GM19452 (cell line): Measurements from ENCODE around the gene POLR3H.

ENCODE experiments used
- ATAC-seq: cut with Tn5 transposase; IDR thresholded peaks from one replicate; pipeline ENCODE4 v1.9.1; 2021; ENCODE audit not compliant: unreplicated experiment

The POLR3H gene

DNA sequence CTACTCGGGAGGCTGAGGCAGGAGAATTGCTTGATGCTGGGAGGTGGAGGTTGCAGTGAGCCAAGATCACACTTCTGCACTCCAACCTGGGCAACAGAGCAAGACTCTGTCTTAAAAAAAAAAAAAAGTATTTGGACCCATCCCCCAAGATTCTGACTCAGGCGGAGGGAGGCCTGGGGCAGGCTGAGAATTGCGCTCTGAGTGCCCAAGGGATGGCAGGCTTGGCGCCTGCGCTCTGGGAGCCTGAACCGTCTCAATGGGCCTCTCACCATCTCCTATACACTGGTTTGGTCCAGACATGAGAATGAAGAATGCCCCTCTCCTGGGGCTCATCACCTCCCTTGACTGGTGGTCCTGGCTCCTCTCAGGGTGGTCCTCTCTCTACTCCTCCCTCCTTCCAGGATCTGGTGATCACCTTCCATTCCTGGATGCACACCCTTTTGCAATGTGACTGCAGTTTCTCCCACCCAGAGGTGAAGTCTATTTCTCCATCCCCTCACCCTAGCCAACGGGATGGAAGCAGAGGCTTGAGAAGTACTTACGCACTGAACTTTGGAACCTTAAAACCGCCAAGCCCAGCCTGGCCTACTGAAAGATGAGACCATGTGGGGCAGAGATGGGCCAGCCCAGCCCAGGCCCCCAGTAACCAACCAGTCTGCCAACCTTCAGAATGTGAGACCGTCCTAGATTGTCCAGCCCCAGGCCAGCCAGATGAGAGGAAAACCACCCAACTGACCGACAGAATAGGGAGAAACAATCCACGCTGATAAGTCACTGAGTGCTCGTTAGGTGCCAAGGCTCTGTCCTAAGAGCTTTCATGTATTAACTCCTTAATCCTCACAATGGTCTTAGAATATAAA, 4.9 kb downstream of the POLR3H start:
- ATAC-seq: no peak

DNA sequence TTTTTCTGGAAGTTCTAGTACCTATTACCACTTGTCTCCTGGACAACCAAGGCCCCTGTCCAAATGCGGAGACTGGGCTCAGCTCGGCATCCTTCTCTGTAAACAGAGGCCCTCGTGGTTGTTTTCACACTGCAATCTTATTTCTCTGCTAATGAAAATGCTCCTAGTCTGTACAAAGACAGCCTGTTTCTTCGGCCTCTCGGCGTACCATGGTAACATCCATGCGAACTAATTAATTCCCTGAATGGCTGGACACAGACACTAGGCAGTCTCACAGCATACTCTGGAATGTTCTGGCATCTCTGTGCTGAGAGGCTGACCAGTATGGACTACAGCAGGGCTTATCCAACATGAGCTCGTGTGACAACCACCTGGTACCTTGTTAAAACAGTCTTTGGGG, 5.7 kb downstream of the POLR3H start:
- ATAC-seq: no peak

DNA sequence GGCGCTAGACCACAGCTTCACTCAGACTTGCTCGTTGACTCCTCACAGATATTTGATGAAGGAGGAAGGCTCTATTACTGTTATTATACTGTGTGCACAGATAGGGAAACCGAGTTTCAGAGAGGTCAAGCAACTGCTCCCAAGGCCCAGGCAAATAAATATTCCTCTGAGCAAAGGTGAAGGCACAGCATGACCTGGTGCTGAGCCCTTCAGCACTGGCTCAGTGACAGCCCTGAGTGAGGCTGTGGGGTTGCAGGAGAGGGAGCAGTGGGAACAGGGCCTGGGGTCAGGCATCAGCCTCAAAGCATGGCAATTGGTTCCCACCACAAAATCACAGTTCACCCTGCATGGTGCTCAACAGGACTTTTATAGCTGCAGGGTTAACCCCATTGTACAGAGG, 7.1 kb downstream of the POLR3H start:
- ATAC-seq: no peak

DNA sequence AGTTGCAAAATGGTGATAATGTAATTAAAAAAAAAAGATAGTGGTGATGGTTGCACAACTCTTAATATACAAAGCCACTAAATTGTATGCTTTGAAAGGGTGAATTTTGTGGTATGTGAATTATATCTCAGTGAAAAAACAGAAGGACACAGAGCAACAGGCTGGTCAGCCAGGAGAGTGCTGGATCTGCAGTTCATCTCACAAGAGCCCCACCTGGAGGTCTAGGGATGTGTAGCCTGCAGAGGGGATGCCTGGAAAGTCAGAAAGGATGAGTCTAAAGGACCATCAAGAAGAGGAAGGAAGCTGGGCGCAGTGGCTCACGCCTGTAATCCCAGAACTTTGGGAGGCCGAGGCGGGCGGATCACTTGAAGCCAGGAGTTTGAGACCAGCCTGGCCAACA, 9.0 kb downstream of the POLR3H start:
- no peak for ATAC-seq

DNA sequence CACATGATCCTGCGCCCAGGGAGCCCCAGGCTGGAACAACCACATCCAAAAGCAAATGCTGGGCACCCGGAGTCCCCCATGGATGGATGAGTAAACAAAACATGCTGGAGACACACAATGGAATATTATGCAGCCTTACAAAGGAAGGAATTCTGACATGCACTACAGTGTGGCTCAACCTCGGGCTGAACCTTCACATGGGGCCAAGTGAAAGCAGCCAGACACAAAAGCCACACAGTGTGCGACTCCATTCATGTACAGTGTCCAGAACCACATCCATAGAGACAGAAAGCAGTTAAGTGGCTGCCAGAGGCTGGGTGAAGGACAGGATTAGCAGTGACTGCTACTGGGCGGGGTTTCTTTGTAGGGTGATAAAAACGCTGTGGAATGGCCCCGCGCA, 10.1 kb downstream of the POLR3H start:
- ATAC-seq: no peak

DNA sequence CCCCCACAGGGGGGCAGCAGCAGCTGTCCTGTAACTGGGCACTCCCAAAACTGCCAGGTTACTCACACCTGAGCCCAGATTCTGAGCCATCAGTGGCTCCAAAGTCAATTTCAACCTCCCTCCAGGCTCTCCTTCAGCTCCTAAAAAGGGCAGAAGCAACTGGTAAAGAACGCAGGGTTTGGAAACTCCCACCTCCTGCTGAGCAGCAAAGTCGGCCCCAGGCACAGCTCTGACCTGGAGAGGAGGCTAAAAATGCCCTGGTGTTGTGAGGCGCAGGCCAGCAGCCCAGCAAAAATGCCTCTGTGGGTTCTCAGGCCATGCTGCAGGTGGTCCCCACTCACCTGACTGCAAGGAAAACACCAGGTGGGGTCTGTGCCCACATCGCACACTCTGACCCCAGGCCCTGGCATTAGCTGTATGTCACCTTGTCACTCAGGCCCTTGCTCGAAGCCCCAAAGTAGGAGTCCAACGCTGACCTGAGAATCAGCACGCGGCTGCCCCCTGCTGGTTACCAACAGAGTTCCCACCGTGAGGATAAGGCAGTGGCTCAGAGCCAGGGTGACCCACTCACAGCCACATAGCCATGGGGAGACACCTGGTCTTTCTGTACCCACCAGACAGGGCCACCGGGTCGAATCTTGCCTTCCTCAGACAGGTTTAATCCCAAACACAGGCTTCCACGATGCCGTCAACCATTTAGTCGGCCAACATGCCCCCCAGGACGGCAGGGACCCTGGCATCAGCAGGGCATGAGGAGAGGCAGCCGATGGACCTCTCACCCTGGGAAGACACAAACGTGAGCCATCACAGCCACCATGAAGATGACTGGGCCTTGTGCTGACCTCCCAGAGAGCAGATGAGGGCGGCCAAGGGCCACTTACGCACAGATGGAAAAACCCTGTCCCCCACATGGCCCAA, 11.1 kb downstream of the POLR3H start:
- ATAC-seq: no peak

DNA sequence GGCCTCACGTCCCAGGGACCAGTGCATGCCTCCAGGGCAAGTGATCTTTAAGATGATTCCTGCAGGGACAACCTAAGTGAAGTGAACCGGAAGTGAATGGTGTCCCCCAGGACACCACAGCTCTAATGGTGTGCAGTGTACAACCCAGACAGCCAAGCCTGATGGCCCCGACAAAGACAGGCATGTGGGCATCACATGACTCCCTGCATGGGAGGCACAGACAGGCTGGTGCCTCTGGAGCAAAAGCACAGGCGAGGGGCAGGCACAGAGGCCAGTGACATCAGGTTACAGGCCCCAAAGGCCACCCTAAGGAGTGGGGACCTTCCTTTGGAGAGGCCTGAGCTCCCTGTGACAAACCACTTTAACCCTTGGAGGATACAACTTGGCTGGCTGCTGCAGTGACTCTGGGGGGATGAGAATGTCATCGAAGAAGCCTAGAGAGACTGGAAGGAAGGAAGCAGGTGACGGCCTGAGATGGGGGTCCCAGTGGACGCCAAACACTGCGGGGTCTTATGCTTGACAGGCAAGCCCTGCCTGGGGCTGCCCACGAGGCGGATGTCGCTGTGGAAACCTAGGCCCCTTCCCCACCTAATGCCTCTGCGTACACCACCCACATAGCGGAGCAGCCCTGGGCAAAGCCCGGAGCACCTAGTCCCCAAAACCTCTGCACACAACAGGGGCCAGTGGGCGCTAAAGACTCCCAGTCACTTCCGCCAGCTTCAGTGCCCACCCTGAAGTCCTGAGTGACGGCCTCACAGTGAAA, 12.4 kb downstream of the POLR3H start:
- no peak for ATAC-seq

DNA sequence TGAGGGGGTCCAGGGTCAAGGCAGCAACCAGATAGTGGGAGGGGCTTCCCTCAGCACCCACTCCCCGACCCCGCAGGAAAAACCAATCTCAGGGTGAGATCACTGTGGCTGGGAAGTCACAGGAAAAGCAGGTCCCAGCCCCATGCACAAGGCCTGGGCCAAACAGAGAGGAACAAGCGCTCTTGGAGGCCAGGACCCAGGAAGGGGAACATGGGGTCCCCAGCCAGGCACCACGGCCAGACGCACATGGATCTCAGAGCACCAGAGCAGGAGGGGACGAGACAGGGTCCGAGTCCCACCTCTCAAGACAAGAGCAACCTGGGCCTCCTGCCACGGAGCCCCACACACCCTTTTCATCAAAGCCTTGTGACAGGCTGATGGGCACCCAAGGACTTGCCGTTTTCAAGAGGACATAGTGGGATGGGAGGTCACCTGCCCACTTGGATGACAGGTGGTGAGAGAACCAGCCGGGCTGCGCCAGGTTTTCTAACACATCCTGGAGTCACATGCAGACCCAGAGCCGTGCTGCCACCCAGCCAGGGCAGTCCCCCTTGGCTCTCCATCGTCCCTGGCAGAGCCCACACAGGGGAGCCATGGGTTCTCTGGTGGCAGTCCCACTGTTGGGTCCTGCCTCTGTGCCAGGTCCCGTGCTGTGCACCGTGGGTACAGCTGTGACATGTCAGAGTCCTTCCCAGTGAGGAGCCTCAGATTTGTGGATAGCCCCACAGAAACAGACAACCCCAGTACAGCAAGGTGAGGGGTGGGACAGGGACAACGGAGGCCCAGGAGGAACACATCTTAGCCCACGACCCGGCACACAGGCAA, 13.2 kb downstream of the POLR3H start:
- ATAC-seq: no peak

DNA sequence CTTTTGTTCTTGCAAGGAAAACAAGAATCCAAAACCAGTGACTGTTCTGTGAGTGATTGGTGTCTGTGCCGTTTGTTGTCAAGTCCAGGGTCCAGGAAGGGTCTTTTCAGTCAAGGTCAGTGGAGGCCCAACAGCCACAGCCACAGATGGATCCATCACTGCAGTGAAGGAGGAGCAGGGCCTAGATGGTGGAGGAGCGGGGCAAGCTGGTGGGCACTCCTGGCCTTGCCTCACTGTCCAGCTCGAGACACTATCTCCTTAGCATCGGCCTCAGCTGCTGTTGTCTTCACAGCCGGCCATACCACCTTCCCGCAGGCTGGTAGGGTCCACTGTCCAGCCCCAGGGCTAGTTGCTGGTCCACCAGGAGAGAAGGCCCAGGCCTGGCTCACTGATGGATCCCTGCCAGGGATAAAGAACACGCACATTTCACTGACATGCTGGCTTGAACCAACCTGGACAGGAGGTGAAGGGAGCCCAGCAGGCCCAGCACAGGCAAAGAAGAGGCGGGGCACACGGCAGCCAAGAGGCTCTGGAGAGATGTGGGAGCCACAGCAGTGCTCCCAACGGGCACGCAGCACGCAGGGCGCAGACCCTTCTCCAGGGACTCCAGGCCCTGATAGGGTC, 15.2 kb downstream of the POLR3H start:
- ATAC-seq: no peak

DNA sequence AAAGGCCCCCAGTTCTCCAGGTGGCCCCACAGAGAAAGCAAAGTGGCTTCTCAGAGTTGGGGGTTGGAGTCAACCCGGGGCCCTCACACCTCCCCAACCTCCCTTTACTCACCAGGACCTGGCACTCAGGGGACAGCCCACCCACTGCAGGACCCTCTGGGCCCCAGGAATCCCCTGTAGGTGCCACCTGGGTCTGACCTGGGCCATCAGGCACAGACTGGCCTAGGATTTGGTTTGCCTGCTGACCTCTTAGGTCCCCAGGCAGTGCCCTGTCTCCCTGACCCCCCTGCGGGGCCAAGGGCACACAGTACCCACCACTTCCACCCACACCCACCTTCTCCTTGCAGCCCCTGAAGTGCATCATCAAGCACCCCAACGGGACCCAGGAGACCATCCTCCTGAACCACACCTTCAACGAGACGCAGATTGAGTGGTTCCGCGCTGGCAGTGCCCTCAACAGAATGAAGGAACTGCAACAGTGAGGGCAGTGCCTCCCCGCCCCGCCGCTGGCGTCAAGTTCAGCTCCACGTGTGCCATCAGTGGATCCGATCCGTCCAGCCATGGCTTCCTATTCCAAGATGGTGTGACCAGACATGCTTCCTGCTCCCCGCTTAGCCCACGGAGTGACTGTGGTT, 16.0 kb downstream of the POLR3H start:
- no peak for ATAC-seq

DNA sequence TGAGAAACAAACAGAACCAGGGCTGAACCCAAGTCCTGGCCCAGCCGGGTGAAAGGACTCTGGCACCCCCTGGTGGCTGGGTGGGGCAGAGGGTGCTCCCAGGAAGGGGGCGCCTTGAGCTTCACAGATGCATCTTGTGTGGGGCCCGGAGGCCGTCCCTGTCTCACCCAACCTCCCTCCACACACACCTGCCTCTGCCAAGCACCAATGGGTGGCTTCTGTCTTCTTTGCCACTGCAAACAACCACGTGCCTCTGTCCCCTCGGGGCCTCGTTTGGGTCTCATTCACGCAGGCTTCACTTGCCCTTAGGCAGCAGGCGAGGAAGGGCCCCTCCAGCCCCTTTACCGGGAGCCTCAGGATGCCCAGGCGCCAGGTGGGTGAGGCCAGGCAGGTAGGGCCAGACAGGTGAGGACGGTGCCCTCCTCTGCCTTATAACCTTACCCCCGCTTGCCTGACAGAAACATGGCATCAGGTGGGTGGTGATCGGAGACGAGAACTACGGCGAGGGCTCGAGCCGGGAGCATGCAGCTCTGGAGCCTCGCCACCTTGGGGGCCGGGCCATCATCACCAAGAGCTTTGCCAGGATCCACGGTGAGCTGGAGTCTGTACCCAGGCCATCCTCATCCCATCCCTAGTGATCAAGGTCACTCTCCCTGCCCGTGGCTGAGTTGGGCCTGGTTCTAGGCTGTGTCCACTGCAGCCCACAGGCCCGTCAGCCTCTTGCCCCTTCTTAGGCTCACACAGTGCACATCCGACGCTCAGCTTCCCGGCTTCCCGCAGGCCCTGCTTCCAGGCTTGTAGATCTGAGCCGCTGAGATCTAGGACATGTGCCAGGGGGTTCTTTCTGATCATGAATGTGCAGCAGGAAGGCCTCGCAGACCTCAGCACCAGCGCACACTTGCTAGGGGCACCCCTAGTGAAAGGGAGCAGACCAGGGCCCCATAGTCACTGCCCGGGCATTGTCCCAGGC, 17.2 kb downstream of the POLR3H start:
- no peak for ATAC-seq

DNA sequence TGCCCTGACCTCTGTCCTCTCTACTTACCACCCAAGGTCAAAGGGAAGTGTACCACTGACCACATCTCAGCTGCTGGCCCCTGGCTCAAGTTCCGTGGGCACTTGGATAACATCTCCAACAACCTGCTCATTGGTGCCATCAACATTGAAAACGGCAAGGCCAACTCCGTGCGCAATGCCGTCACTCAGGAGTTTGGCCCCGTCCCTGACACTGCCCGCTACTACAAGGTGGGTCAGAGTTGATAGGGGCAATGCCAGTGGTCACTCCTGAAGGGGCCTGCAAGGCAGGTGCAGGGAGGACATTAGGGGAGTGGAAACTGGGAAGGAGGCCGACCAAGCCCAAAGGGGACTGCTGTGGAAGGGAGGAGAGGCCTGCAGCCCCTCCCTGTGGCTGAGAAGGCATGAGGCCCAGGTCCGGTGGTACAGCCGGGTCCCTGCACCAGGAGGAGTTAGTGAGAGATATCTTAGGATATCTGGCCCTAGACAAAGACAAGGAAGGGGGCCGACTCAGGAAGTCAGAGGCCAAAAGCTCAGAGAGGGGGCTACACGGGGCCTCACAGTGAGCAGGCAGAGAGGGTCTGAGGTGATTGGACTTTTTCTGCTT, 17.9 kb downstream of the POLR3H start:
- no peak for ATAC-seq

DNA sequence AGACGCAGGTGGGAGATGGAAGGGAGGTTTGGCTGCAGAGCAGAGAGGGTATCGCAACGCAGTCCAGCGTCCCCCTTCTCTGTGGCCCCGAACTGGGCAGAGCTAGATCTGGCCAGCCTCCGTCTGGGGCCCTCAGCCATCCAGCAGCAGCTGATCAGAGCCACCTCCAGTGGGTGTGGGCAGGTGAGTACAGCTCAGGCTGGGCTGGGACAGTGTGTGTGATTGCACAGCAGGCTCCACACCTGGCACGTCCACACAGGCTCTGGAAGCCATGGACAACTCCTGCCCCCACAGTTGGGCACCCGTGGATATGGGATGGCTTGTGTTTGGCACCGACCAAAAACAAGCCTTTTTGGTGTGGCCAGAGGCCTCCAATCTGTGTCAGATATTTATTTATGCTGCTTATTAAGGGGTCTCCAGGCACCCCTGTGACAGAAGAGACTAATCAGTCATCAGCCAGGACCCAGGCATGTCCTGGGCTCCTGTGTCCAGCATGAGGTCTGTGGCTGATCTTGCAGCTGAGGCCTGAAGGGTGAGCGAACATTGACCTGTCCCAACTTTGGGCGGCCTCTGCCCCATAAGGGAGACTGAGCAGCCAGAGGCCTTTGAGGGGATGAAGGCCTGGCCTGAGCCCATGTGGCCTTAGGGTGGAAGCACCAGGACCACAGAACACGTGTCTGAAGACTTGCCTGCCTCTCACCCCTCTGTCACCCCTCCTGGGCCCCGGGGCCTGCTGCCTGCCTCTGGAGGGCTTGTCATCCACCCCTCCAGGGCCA, 18.6 kb downstream of the POLR3H start:
- ATAC-seq: no peak

DNA sequence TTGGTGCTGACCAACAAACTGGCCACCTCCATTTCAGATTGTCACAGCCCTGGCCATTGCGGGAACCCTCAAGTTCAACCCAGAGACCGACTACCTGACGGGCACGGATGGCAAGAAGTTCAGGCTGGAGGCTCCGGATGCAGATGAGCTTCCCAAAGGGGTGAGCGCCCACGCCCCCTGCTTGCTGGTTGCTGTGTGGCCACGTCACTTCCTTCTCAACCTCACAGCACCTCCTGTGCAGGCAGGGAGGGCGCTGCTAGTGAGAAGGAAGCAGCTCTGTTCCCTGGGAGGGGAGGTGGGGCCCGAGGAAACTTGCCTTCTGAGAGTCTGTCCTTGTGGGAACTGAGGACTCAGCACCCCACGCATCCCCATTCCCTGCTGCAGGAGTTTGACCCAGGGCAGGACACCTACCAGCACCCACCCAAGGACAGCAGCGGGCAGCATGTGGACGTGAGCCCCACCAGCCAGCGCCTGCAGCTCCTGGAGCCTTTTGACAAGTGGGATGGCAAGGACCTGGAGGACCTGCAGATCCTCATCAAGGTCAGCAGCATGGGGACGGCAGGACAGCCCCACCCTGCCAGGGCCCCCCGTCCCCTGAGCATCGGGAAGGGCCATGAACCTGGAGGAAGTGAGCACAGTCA, 19.3 kb downstream of the POLR3H start:
- no peak for ATAC-seq

DNA sequence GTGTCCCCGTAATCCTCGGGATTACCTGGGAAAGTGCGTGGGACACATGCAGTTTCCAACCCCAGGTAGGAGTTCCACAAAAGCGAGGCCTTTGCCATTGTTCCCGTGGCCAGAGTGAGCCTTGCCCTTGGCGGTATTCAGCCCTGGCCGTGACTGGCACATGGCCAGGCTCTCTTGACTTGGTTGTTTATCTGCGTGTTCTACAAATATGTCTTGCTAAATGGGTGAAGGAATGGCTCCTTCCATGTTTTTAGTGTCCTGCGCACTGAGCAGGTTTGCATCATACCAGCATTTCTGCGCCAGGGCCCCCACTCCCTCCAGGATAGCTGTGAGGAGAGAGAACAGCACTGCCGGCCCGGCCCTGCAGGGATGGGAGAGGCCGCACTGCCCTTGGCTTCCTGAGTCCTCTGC, 20.0 kb downstream of the POLR3H start:
- ATAC-seq: no peak

DNA sequence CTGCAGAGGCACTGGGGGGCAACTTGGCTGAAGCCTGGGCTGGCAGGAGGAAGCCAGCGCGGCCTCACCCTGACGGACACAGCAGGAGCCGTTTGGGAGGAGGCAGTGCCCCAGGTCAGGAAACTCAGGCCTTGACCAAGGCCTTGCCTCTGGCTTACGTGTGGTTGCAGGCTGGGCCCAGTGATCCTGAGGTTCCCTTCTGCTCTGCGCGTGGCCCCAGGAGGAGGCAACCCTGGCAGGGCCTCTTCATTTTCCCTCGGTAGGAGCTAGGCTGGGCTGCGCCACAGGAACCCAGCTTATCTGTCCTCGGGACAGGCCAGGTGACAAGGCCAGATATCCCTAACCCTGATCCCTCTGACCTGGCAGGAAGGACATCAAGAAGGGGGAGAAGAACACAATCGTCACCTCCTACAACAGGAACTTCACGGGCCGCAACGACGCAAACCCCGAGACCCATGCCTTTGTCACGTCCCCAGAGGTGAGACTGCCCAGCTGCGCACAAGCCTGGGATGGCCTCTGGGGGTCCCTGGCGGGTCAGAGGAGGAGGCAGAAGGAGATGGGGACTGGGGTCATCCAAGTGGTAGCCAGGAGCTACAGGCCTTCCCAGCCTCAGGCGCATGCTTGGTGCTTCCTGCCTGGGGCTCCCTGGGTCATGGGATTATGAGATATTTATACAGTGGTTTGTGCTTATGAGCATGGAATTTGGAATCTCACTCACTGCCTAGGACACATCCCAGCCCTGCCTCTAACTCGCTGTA, 20.6 kb downstream of the POLR3H start:
- ATAC-seq: no peak
